CD4-positive, alpha-beta T cell treated with Interleukin-15 for 4 hours (primary cell): ENCODE data around the gene AOPEP.

Source experiments
- DNase-seq: peaks from one replicate; pipeline ENCODE4 v3.0.0-alpha.2; 2020; ENCODE audit warnings: low spot score

Gene AOPEP

DNA sequence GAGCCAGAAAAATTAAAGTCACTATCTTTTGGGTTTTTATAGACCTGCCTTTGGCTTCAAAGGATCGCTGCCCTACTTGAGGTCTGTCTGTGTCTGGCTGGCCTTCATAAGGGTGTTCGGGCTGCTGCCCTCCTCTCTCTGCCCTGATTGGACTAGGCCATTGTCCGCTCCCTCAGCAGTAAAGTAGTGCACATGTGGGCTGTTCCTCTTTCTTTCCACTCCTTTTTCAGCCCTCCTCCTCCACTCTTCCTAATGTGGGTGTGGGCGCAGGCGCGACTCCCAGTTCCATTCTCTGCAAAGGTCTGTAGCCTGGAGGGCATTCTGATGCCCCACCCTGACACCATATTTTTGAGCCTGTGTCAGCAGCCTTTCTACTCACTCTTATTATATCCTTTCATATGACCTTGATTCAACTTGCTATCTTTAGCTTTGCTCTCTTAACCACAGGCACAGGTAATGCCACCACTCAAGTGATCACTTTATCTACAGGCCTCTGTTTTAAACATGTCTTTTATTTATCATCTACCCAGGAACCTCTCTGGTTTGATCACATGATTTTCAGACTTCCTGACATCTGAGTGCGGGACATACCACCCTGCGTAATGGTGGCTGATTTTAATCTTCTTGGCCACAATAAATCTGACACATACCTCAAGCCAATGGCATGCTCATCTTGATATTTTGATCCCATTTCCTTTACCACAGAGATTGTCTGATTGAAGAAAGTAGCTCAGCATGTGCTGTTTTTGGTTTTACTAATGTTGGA, 144.5 kb downstream of the AOPEP start:
- peak; percentile 46 for DNase-seq

DNA sequence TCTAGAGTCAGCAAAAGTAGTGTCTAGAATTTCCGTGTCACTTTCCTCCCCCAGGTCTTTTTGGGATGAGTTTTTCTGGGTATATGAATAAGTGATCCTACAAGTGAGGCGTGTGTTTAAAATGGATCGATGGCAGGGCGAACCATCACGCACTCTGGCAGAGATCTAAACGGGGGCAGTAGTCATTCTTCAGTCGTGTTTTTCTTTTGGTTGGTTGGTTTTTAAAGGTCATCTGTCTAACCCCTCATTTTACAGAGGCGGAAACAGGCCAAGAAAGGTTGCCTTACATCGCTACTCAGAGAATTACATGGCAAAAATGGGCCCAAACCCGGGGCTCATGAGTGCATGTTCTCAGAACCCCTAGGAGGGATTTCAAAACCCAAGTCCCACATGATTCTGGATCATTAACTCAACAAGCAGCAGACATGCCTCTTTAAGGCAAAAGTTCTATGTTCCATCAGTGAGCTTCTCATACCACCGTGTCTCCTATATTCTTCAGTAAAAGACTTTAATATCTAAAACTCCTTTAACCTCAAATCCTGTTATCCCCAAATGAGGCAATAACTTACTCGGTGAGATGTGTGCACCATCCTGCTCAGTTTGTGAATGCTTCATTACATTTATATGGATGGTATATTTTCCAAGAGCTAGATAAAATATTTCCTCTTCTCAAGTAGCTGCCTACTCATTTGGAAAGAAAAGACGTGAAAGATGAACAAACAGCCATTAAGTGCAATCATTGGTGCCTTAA, 145.8 kb downstream of the AOPEP start:
- no peak for DNase-seq

DNA sequence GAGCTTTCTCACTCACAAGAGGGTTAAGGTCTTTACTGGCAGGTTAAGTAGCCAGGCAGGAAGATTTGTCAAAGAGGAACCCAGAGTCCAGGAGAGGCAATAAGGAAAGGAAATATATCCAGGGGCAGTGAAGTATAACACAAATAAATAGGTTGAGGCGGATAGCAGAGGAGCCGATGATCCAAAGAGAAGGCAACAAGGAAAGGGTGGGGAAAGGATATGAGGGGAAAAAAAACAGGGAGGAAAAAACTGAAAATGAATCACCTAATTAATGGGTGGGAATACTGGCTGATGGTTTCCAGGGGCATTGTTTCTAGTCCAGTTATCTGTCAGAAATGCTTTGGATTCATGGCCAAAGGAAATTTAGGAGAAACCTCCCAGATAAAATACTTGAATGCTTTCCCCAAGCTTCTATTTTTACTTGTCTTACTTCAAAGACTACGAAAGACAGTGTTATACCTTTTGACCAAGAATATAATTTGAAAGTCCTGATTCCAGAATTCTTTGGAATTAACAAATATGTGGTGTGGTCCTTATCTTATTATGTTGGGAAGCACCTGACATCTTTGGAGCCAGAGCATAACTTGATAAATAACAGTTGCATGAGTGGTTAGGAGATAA, 146.5 kb downstream of the AOPEP start:
- no peak for DNase-seq

DNA sequence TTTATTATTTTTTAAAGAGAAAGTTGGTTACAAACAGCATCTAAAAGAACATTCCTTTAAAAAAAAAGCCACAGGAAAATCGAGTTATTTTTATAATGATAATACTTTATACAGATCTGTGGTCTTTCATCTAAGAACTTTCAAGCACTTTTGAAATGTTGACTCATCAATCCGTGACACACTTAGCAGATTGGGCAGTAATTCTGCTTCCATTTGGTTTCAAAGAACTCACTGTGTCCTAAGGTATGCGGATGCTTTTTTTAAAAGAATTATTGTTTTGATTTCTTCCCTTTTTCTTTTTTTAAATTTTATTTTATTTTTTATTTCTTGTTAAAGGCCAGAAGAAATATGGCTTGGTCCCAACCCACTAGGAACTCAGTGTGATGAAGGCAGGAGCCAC, 147.8 kb downstream of the AOPEP start:
- no peak for DNase-seq

DNA sequence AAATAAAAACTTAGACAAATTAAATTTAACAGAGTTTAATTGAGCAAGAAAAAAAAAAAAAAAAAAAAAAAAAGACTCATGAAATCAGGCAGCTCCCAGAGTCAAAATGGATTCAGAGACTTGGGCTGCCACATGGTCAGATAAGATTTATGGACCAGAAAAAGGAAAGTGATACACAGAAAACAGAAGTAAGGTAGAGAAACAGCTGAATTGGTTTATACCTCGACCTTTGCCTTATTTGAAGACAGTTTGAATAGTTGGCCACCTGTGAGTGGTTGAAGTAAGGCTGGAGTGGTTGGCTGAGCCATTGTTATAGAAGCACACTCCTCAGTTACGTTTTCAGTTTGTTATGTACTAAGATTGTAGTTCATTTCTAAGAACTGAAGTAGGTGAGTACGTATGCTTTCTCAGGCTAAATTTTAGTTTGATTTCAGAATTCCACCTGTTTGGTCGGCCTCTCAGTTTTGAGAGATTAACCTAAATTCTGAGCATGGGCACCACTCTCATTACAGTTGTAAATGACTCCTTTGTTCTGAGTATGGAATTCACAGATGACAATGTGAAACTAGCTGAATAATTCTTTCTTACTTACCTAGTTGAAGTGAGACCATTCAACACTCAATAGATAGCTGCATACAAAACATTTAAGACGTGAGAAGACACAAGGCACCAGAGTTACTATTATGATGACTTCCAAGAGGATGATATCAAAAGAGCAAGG, 149.0 kb downstream of the AOPEP start:
- DNase-seq: no peak

DNA sequence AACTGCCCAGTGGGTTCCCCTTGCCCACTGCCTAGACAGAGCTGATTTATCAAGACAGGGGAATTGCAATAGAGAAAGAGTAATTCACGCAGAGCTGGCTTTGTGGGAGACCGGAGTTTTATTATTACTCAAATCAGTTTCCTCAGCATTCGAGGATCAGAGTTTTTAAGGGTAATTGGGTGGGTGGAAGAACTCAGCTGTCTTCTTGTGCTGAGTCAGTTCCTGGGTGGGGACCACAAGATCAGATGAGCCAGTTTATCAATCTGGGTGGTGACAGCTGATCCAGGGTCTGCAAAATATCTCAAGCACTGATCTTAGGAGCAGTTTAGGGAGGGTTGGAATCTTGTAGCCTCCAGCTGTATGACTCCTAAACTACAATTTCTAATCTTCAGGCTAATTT, 152.3 kb downstream of the AOPEP start:
- peak; percentile 8 for DNase-seq

DNA sequence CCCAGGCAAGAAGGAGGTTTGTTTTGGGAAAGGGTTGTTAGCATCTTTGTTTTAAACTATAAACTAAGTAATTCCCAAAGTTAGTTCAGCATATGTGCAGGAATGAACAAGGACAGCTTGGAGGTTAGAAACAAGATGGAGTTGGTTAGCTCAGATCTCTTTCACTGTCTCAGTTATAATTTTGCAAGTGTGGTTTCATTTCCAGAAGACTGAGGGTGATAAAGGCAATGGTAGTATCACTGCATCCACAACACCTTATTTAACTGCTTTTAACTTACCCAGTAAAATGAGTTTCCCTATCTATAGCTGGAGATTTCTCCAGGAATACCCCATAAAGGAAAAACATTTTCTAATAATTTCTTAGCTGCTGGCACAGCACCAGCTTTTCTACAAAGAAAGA, 152.7 kb downstream of the AOPEP start:
- no peak for DNase-seq

DNA sequence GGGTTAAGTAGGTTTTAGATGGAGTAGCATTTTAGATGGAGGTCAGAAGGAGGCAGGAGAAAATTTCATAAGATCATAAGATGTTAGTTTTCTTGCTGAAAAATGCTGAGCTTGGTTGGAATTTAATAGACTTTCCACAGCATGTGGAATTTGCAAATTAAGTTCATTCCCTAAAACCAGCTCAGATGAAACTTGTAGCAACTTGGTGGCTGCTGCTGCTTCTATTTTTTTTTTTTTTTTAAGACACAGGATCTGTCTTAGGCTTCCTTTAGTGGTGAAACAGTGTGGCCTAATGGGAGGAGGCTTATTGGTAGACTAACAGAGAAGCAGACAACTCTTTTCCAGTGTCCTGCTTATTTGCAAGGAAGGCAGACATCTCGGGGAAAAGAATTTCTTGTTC, 154.5 kb downstream of the AOPEP start:
- DNase-seq: no peak

DNA sequence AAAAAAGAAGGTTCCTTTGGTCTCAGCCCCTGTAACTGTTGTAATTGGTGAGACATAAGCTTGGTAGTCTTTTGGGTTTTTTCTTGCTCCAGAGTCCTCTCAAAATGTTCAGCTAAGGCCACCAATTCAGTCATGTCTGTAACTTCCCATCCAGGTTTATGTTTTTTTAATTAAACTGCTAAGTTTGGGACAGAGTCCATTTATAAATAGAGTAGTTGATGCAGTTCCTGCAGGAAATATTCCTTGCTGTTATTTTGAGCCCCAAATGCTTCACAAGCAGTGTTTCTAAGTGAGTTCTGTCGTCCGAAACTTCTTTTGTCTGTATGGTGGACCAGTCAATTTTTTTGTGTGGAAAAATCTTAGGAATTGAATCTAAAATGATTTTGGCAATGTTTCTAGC, 155.0 kb downstream of the AOPEP start:
- DNase-seq: no peak

DNA sequence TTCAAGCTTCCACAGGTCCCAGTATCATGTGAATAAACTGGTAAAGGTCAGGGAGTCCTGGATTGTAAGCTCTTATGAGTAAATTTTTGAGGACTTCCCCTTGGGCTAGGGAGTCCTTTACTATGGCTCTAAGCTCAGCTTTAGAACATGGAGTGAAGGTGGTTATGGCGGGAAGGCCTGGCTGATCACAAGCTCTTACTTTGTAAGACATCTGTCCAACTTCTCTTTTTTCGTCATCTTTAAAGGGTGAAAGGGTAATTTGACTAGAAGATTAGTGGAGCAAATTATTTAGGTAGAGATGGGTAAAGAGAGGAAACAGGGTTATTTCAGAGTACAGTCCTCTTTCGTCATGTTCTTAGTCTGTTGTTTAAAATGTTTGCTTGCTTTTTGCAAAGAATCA, 155.4 kb downstream of the AOPEP start:
- no peak for DNase-seq

DNA sequence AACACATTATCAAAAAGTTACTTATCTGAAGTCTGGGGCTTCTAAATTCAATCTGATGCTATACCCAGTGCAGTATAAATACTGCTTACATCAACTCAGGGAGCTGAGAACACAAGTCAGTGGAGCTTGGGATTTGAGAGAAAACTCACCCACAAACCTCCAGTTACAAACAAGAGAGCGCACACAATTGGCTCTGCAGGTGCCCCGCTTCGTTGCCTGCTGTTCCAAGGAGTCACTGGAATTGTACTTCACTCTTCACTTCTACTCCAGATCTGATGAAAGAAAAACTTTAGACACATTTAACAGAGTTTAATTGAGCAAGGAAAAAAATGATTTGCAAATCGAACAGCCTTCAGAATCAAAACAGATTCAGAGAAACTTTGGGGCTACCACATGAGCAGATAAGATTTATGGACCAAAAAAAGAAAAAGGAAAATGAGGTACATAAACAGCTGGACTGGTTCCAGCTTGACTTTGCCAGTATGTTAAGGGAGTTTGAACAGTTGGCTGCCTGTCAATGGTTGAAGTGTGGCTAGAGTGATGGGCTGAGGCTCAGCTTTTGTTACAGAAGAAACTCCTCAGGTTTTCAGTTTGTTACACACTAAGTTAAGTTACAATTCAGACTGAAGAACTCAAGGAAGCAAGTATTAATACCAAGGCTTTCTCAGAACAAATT, 156.6 kb downstream of the AOPEP start:
- DNase-seq: no peak

DNA sequence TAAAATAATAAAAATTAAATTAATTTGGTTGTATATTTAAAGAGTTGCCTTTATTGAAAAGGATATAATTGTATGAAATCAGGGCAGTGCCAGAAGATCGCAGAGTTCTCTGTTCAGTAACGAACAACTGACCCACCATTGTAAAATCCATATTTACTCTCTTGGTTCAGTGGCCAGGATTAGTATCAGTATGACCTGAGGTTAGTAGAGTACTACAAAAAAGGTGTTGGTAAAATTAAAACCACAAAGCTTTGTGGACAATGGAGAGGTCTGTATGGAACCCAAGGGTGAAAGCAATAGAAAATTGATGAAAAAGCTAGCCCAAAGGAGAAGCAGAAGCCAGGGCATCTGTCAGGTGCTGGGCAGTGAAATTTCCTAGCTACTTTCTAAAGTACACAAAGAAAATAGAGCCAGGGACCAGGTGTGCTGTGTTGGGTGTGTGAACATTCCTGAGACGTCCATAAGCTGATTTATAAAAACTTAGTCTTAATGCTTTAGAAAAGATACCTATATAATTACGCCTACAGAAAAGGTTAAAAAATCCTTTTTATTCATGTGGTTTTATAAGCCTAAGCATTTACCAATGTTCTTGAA, 159.5 kb downstream of the AOPEP start:
- no peak for DNase-seq

DNA sequence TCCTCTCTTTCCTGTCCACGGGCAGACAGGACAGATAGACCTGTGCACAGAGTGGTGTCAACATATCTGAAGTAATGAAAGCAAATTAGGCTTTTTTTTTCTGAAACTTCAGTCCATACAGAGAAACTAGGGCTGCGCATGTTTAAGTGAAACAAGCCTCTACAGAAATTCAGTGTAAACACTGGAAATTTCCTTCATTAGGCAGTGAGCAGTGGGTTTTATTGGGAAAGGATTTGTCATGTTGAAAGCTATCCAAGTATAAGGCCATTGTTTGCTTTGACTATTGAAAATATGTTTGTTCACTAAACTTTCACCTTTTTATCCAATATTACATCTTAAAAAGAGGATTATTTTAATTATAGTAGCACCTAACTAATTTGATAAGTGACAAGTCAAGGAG, 161.2 kb downstream of the AOPEP start:
- DNase-seq: no peak

DNA sequence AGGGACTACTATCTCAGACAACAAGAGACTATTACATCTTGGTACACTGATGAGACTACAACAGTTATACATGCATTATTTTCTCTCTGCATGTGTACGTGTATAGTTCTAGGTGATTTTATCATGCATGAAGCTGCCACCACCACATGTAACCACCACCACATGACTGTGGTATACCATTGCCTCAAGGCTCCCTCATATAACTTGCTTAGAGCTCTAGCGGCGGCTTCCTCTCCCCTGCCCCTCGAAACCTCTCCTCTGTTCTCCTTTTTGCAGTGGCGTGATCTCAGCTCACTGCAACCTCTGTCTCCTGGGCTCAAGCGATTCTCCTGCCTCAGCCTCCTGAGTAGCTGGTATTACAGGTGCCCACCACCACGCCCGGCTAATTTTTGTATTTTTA, 162.3 kb downstream of the AOPEP start:
- DNase-seq: no peak

DNA sequence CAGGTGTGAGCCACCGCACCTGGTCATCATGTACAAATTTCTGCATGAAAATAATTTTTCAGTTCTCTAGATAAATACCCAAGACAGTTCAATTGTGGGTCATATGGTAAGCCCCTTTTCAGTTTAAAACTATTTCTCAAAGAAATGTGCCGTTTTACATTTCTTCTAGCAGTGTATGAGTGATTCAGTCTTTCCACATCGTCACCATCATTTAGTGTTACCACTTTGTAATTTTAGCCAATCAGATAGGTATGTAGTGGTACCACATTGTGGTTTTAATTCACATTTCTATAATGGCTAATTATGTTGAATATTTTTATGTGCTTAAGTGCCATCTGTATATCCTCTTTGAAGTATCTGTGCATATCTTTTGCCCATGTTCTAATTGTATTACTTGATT, 163.1 kb downstream of the AOPEP start:
- DNase-seq: no peak

DNA sequence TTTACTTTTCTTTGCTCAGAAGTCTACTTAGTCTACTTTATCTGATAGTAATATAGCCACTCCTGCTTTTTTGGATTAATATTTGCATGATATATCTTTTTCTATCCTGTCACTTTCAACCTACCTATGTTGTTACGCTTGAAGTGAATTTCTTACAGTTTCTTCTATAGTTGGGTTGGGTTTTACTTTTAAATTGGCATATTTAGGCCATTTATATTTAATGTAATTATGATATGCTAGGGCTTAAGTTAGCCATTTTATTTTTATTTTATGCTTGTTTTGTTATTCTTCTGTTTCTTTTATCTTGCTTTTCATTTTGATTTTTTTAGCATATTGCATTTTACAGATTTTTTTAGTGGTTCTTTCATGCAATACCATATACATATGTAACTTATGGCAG, 164.7 kb downstream of the AOPEP start:
- DNase-seq: no peak

DNA sequence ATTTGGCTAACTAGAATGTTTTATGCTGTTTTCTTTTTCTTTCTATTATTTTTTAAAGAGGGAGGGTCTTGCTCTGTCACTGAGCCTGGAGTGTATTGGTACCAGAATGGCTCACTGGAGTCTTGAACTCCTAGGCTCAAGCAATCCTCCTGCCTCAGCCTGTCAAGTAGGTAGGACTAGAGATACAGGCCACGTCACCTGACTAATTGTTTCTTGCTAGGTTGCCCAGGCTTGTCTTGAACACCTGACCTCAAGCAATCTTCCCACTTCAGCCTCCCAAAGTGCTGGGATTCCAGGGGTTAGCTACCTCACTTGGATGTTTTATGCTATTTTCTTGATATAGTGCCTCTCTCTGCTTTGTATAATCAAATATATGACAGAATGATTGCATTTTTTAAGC, 166.2 kb downstream of the AOPEP start:
- DNase-seq: no peak

DNA sequence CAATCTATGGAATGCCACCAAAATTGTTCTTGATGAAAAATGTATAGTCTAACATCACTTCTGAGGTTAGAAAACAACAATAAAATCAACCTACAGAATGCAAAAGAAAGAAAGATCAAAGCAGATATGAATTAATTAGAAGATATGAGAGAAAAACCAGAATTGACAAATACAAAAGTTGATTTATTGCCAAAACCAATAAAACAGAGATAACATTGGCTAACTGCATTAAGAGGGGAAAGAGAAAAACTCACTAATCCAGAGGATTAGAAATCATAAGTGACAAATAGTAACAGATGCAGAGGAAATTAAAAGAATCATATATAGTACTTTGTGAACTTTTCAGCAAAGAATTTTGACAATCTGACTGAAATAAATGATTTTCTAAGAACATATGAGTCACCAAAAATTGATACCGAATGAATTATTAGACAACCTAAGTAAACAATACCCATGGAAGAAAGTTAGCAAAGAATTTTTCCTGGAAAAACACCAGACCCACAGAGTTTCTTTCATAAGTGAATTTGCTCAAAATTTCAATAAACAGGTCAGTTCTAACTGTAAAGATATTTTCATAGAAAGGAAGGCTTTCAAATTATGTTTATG, 167.7 kb downstream of the AOPEP start:
- no peak for DNase-seq

DNA sequence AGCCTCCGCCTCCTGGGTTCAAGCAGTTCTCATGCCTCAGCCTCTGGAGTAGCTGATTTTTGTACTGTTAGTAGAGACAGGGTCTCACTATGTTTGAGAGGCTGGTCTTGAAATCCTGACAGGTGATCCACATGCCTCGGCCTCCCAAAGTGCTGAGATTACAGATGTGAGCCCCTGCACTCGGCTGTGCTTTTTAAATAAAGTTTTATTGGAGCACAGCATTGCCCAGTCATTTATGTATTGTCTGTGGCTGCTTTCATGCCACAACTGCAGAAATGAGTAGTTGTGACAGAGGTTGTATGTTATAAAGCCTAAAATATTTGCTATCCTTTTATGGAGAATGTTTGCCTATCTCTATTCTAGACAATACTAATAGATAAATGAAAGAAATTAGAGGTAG, 169.2 kb downstream of the AOPEP start:
- DNase-seq: no peak

DNA sequence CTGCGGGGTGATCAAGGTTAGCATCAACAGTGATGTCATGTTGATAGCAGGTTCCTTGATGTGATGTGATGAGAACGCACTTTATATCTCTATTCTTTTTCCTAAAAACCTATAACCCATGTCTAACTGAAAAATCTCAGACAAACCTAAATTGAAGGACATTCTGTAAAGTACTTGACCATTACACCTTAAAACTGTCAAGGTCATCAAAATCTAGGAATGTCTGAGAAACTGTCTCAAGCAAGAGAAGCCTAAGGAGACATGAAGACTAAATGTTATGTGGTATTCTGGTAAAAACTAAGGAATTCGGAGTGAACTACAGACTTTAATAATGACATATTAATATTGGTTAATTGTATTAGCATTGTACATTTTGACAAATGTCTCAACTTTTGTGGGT, 170.0 kb downstream of the AOPEP start:
- no peak for DNase-seq
